Stimulated activated effector memory CD8-positive, alpha-beta T cell treated with anti-CD3 and anti-CD28 coated beads, Interleukin-12 subunit alpha, Interleukin-12 subunit beta, amount 100 ng/mL, for 72 hours (primary cell): Measurements from ENCODE around the gene KRTAP29-1.
A peak's percentile ranks its signal among the peaks of the same experiment; 100 is the strongest.
"Not testable (repeated sequence)": the region's sequence is repeated elsewhere in the genome, so short reads cannot be mapped to it uniquely, and the experiment has no call there.

Source experiments
- ATAC-seq: fragments of 150-1000 bp; cut with Tn5 transposase; 2 replicates; pipeline ENCODE4 v1.10.0; 2021
- DNase-seq, 2 donors: peaks; one replicate each; pipeline ENCODE4 v3.0.0; 2021 to 2022; ENCODE audit warnings: low spot score in 2 of 2
- H3K27ac Mint-ChIP-seq: one replicate; pipeline ENCODE4 v1.8.0; 2022; ENCODE audit warnings: mild to moderate bottlenecking, mixed read lengths
- H3K36me3 Mint-ChIP-seq: one replicate; pipeline ENCODE4 v1.8.0; 2022; ENCODE audit warnings: mild to moderate bottlenecking, mixed read lengths
- H3K4me1 Mint-ChIP-seq: one replicate; pipeline ENCODE4 v1.8.0; 2022; ENCODE audit warnings: mixed read lengths
- H3K4me3 Mint-ChIP-seq: one replicate; pipeline ENCODE4 v1.8.0; 2022; ENCODE audit warnings: mild to moderate bottlenecking, mixed read lengths
- H3K9me3 Mint-ChIP-seq: one replicate; pipeline ENCODE4 v1.8.0; 2022; ENCODE audit warnings: mixed read lengths

The KRTAP29-1 gene

GRCh38 chr17:41301916-41302901 is at the start of gene KRTAP29-1:
Gene KRTAP29-1, minus strand, starts transcription at chr17:41302851. Its CDS starts 0 bp downstream, at chr17:41302851.
- Mint-ChIP-seq H3K4me1 (peaks cover 21% of the 10 kb centered on the region), H3K36me3 (no peaks in the 10 kb centered on the region), H3K27ac (no peak within 1 kb of the TSS), H3K9me3 (no peaks in the 10 kb centered on the region), H3K4me3 (no peak within 1 kb of the TSS)
- DNase-seq (no peak), ATAC-seq (no peak)

- ATAC-seq (no peak), DNase-seq (no peak)
- Mint-ChIP-seq H3K36me3 (no peaks in the 10 kb centered on the region), H3K4me3 (no peak overlapping the region), H3K27ac (no peak overlapping the region), H3K4me1 (peaks cover 13% of the 10 kb centered on the region), H3K9me3 (no peaks in the 10 kb centered on the region)
Observed at GRCh38 chr17:41351177-41351576, 48.5 kb upstream of the KRTAP29-1 start.

GRCh38 chr17:41350381-41350878 is 47.8 kb upstream of the KRTAP29-1 start, which contains the start of gene KRT33A:
Gene KRT33A, minus strand, starts transcription at chr17:41350828. Its CDS starts 61 bp downstream, at chr17:41350767.
- H3K36me3 Mint-ChIP-seq, DNase-seq: not testable (repeated sequence)

GRCh38 chr17:41347869-41348760 is 45.5 kb upstream of the KRTAP29-1 start:
- Mint-ChIP-seq H3K4me3 (no peak overlapping the region), H3K36me3 (no peaks in the 10 kb centered on the region), H3K27ac (no peak overlapping the region), H3K4me1 (peaks cover 17% of the 10 kb centered on the region), H3K9me3 (peaks cover 3% of the 10 kb centered on the region)
- ATAC-seq, result no peak
- DNase-seq, result no peak

More at GRCh38 chr17:41350381-41350878, 47.8 kb upstream of the KRTAP29-1 start, which contains the start of gene KRT33A:
- H3K27ac Mint-ChIP-seq, H3K9me3 Mint-ChIP-seq, H3K4me3 Mint-ChIP-seq, ATAC-seq: not testable (repeated sequence)
- H3K4me1 Mint-ChIP-seq, result peaks cover 13% of the 10 kb centered on the region

GRCh38 chr17:41346421-41346820 is 43.8 kb upstream of the KRTAP29-1 start:
- ATAC-seq, H3K36me3 Mint-ChIP-seq, H3K4me3 Mint-ChIP-seq, H3K9me3 Mint-ChIP-seq, H3K27ac Mint-ChIP-seq, DNase-seq: not testable (repeated sequence)
- peaks cover 19% of the 10 kb centered on the region for H3K4me1 Mint-ChIP-seq

- Mint-ChIP-seq H3K4me3 (no peak overlapping the region), H3K27ac (no peak overlapping the region), H3K4me1 (peaks cover 21% of the 10 kb centered on the region), H3K9me3 (peaks cover 8% of the 10 kb centered on the region), H3K36me3 (peaks cover 5% of the 10 kb centered on the region)
- DNase-seq, result no peak
- ATAC-seq, result no peak
Observed at GRCh38 chr17:41345992-41346391, 43.3 kb upstream of the KRTAP29-1 start.

- H3K4me1 Mint-ChIP-seq, result peaks cover 42% of the 10 kb centered on the region
- DNase-seq, result peak in 1 of 2 donors; percentile 28
- no peak overlapping the region for H3K4me3 Mint-ChIP-seq
- no peak for ATAC-seq
- no peak overlapping the region for H3K27ac Mint-ChIP-seq
- H3K36me3 Mint-ChIP-seq, result peaks cover 5% of the 10 kb centered on the region
- peaks cover 8% of the 10 kb centered on the region for H3K9me3 Mint-ChIP-seq
Observed at GRCh38 chr17:41343029-41343428, 40.4 kb upstream of the KRTAP29-1 start.

- DNase-seq (peak in 1 of 2 donors; percentile 54), ATAC-seq (peak; percentile 79)
- Mint-ChIP-seq H3K4me1 (peaks cover 43% of the 10 kb centered on the region), H3K9me3 (peaks cover 8% of the 10 kb centered on the region), H3K4me3 (peak overlapping the region; percentile 22), H3K36me3 (peaks cover 5% of the 10 kb centered on the region), H3K27ac (peak overlapping the region; percentile 0)
Observed at GRCh38 chr17:41340934-41341861, 38.5 kb upstream of the KRTAP29-1 start.

GRCh38 chr17:41340494-41340893 is 37.8 kb upstream of the KRTAP29-1 start:
- H3K4me3 Mint-ChIP-seq, result peak overlapping the region; percentile 22
- peak in 1 of 2 donors; percentile 47 for DNase-seq
- peaks cover 8% of the 10 kb centered on the region for H3K9me3 Mint-ChIP-seq
- ATAC-seq, result no peak
- H3K36me3 Mint-ChIP-seq, result peaks cover 5% of the 10 kb centered on the region
- peak overlapping the region; percentile 29 for H3K27ac Mint-ChIP-seq
- H3K4me1 Mint-ChIP-seq, result peaks cover 51% of the 10 kb centered on the region

GRCh38 chr17:41339571-41340172 is 37.0 kb upstream of the KRTAP29-1 start:
- ATAC-seq (no peak), DNase-seq (peak in 1 of 2 donors; percentile 47)
- peaks cover 8% of the 10 kb centered on the region for H3K9me3 Mint-ChIP-seq
- peak overlapping the region; percentile 29 for H3K27ac Mint-ChIP-seq
- peak overlapping the region; percentile 22 for H3K4me3 Mint-ChIP-seq
- H3K4me1 Mint-ChIP-seq, result peaks cover 59% of the 10 kb centered on the region
- peaks cover 5% of the 10 kb centered on the region for H3K36me3 Mint-ChIP-seq

GRCh38 chr17:41338961-41339485 is 36.4 kb upstream of the KRTAP29-1 start:
- Mint-ChIP-seq H3K4me3 (peak overlapping the region; percentile 22), H3K9me3 (peaks cover 8% of the 10 kb centered on the region), H3K4me1 (peaks cover 65% of the 10 kb centered on the region), H3K36me3 (peaks cover 5% of the 10 kb centered on the region), H3K27ac (peak overlapping the region; percentile 29)
- DNase-seq (no peak), ATAC-seq (peak; percentile 82)

GRCh38 chr17:41335747-41336146 is 33.1 kb upstream of the KRTAP29-1 start:
- ATAC-seq, result no peak

More at GRCh38 chr17:41335747-41336146, 33.1 kb upstream of the KRTAP29-1 start:
- Mint-ChIP-seq H3K27ac (peak overlapping the region; percentile 78), H3K4me1 (peaks cover 58% of the 10 kb centered on the region), H3K36me3 (no peaks in the 10 kb centered on the region), H3K9me3 (no peaks in the 10 kb centered on the region), H3K4me3 (no peak overlapping the region)
- peak in 1 of 2 donors; percentile 39 for DNase-seq
